DMS153 treated with DMSO at 0.1 percent for 48 hours (cell line): ENCODE data around the gene RPTOR.

Experiments
- DNase-seq: peaks from one replicate; lab custom pipeline; 2025; ENCODE audit not compliant: unreplicated experiment; lab: John Stamatoyannopoulos, UW

Gene RPTOR

DNA sequence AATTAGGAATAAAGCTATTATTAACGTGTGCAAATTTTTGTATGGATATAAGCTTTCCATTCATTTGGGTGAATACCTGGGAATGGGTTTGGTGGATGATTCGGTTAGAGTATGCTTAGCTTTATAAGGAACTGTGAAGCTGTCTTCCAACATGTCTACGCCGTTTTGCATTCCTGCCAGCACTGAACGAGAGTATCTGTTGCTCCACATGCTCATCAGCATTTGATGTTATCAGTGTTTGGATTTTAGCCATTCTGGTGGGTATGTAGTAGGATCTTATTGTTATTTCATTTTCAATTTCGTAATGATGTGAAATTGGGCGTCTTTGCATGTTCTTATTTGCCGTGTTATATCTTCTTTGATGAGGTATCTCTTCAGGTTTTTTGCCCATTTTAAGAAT, 168.0 kb downstream of the RPTOR start:
- DNase-seq: no peak

DNA sequence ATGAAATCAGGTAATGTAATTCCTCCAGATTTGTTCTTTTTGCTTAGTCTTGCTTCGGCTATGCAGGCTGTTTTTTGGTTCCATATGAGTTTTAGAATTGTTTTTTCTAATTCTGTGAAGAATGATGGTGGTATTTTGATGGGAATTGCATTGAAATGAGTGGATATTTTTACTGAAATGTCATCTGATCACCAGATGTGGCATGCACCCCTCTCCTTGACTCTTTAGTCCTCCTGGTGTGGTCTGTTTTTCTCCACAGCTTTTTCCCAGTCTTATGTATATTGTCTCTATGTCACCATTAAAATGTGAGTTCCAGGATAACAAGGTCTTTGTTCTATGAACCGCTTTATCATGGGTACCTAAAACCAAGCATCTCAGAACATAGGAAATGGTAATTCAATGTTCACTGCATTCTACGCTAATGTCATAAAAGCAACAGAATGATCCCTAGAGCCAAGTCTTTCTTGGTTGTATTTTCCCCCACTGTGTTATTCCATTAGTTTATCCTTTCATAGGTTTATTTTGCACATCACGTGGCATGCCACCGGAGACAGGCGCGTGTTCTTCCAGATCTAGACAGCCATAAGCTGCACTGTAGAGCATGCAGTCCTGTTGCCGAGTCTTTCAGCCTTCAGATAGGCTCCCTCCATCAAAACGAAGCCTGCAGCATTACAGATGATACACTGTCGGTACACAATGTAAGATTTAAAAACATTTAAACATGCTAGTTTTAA, 172.5 kb downstream of the RPTOR start:
- no peak for DNase-seq

- DNase-seq: no peak
These were observed 173.1 kb downstream of the RPTOR start for GRCh38 chr17:80717720-80718083.

DNA sequence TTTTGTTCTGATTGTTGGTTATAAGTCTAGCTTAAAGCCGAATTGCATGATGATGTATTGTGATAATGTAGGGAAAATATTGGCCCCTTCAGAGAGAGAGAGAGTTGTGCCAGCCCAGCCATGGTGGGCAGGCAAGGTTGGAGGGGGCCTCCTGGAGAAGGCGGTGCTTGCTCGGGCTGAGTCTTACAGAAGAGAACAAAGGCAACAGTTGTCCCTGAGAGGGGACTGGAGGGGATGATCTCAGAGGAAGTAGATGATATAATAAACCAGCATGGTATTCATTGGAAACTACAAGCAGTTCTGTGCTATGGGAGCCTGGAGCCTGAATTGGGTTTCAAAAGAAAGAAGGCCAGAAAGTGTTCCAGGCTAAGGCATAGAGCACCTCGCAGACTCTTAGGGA, 173.8 kb downstream of the RPTOR start:
- DNase-seq: no peak

- DNase-seq: no peak
These were observed 174.8 kb downstream of the RPTOR start for GRCh38 chr17:80719449-80719848.

DNA sequence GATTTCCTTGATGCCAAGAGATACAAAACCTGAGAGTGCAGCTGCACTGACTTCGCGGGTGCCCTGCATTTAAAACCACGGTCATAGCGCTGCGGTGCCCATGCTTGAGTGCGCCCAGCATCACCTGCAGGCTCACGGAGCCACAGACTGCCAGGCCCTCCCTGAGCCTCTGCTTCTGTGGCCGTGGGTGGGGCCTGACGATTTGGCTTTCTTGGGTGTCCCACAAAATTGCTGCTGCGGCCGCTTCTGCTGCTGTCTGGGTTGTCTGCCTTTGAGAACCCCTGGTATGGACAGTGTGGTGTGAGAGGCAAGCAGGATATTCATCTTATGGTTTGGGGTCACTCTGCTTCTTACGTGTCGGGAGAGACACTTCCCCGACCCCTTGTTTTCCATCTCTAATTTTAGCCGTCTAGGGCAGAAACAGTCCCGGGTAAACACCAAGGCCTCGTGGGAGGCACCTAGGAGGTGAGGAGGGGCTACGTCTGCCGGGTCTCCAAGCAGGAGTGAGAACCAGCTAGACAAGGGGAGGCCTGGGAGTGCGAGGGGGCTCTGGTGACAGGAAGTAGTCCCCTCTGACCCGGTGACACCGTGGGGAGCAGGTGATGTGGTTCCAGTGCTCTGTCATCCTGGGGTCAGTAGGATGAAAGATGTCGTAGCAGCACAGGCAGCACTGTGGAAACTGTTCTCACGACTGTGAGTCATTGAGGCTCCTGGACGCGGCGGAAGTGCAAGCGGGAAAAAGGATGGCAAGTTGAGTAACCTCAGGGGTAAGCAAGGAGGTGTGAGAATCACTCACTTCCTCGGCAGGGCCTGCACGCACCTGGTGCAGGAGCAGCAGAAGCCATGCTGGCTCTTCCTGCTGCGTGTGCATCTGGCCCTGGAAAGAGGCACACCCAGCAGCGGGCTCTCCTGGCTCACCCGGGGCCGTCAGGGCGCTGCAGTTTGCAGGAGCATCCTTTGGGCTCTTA, 176.3 kb downstream of the RPTOR start:
- DNase-seq: no peak

DNA sequence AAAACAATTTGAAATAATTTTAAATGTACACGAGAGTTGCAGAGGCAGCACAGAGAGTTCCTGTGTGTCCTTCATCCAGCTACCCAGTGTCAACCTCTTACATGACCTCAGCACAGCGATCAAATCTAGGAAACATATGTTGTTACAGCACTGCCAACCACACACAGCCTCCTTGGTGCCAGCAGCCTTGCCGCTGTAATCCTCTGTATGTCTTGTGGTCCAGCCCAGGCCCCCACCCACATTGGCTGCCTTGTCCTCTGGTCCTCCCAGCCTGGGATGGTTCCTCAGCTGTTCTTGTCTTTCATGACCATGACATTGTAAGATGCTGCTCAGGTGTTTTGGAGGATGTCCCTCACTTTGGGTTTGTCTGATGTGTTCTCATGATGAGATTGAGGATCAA, 178.0 kb downstream of the RPTOR start:
- no peak for DNase-seq

DNA sequence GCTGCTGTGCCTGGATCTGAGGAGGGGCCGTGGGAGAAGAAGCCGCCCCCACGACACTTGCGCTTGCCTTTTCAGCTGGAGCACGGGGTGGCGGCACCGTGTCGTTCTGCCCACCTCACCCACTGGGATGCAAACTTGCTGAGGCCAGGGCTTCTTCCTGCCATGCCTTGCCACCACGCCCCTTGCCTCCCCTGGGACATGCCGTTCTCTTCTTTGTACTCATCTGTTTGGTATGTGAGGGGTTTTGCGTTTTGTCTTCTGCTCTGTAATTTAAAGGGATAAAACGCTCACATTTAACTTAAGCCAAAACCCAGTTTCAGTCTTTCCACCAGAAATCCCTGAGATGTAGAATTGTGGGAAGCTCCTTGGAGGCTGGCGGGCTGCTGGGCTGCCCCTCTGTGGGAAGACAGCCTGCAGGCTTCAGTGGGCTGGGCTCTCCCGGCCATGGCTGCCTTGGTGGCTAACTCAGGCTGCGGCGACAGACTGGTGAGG, 180.2 kb downstream of the RPTOR start:
- no peak for DNase-seq

- no peak for DNase-seq
These were observed 180.9 kb downstream of the RPTOR start for GRCh38 chr17:80725517-80725916.

DNA sequence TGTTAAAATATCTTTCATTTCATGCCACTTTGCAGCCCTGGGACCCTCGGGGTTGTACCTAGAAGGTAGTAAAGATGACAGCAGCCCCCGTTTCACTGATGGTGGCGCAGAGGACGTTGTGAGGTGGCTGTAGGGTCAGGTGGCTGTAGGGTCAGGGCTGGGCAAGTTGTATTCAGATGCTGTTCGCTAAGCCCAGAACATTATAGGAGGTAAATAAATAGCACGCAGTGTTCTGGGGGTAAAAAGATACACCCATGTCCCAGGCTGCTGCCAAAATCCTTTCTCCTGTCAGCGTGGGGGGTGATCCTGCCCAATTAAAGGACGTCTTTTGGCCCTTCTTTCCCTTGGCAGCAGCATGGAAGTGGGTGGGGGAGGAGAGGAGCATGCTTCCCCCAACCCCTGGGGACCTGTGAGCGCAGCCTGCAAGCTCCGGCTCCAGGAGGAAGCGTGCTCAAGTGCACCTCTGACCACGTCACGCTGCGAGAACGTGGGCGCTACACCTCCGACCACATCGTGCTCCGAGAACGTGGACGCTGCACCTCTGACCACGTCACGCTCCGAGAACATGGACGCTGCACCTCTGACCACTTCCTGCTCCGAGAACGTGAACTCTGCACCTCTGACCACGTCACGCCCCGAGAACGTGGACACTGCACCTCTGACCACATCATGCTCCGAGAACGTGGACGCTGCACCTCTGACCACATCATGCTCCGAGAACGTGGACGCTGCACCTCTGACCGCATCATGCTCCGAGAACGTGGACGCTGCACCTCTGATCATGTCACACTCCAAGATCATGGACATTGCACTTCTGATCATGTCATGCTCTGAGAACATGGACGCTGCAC, 182.1 kb downstream of the RPTOR start:
- DNase-seq: no peak

DNA sequence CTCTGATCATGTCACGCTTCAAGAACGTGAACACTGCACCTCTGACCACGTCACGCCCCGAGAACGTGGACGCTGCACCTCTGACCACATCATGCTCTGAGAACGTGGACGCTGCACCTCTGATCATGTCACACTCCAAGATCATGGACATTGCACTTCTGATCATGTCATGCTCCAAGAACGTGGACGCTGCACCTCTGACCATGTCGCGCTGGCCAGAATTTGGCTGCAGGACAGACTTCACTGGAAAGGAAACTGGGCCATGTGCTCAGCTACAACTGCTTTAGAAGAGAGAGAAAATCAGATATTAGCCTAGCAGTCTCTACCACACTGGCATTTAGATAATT, 182.7 kb downstream of the RPTOR start:
- no peak for DNase-seq

DNA sequence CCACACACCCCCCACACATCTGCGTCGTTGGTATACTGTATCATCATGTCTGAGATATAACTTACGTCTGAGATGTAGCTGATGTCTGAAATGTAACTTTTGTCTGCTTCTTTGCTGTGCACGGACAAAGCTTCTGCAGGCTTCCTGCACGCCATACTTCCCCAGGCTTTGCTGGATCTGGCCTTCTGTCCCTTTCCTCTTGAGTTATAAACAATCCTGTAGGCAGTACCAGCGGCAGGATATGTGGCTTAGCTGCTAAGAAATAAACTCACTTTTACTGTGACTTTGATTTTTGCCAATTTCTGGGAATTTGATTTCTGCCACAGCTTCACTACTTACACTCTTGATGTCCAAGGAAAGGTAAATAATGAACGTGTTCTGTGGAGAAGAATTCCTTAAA, 184.4 kb downstream of the RPTOR start:
- DNase-seq: no peak

- no peak for DNase-seq
These were observed 185.1 kb downstream of the RPTOR start for GRCh38 chr17:80729761-80730160.

- no peak for DNase-seq
These were observed 186.1 kb downstream of the RPTOR start for GRCh38 chr17:80730739-80731138.

- no peak for DNase-seq
These were observed 186.7 kb downstream of the RPTOR start for GRCh38 chr17:80731323-80731722.

- DNase-seq: no peak
These were observed 187.6 kb downstream of the RPTOR start for GRCh38 chr17:80732268-80732667.

- DNase-seq: no peak
These were observed 192.7 kb downstream of the RPTOR start for GRCh38 chr17:80737106-80738019.

- DNase-seq: no peak
These were observed 193.6 kb downstream of the RPTOR start for GRCh38 chr17:80738020-80738808.

DNA sequence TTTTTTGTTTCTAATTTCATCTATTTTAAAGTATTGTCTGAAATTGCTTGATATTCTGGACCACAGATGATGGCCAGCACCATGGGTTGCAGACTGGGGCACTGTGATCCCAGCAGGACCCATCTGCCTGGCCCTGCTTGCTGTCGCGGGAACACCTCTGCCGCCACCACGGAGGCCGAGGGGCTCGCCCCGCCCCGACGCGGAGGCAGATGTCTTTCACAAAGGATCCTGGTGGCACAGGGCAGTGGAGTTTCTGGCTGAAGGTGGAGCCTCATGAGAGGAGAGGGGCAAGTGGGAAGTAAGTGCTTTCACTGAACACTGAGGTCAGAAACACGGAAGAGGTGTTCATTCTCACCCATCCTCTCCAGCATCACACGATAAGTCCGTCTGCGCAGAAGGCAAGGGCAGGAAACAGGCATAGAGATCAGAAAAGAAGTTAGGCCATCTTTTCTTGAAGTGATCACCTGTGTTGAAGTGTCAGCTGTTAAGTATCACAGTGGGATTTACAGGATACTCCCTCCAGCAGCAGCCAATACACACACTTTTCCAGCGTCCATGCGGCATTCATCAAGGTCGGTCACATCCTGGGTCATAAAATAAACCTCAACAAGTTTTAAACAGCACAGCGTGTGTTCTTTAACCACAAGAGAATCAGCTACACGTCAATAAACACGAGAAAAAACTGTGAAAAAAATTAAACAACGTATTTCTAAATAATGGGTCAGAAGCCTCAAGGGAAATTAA, 194.5 kb downstream of the RPTOR start:
- DNase-seq: no peak
